K562 (cell line): ENCODE results near the gene MICALL2. TPM values are rescaled to one million over a fixed set of nuclear protein-coding genes. Genes with fewer than 3 reads are reported as not detected.

Source experiments
- BRCA1 ChIP-seq, 2 experiments: fragments of 450-650 bp in 1 of 2; sonication (generic) in 1 of 2; formaldehyde crosslinking in 1 of 2; IDR thresholded peaks; 2 replicates each; pipeline versions ENCODE4 v1.5.0 to v1.6.1; 2017 to 2020; ENCODE audit warnings: mild to moderate bottlenecking in 1 of 2, missing genetic modification reagents in 1 of 2
- ETV1 ChIP-seq: fragments of 450-650 bp; conservative IDR thresholded peaks from 2 replicates; pipeline ENCODE4 v1.6.1; 2016; ENCODE audit warnings: missing genetic modification characterization, control low read depth, low read depth, missing compliant biosample characterization
- ETV5 ChIP-seq: sonication (generic); formaldehyde crosslinking; IDR thresholded peaks from 2 replicates; pipeline ENCODE4 v1.4.0; 2020; ENCODE audit warnings: low read depth, mild to moderate bottlenecking, missing genetic modification reagents
- FOXA3 ChIP-seq, 2 experiments: fragments of 450-650 bp in 1 of 2; sonication (generic) in 1 of 2; formaldehyde crosslinking; IDR thresholded peaks in 1 of 2; conservative IDR thresholded peaks in 1 of 2; 2 replicates each; pipeline versions ENCODE4 v1.4.0 to v1.8.0; 2020 to 2022; ENCODE audit warnings: mild to moderate bottlenecking in 2 of 2, missing genetic modification reagents in 1 of 2
- HNRNPLL ChIP-seq: fragments of 200-400 bp; formaldehyde crosslinking; IDR thresholded peaks from 2 replicates; pipeline ENCODE4 v1.6.1; 2017; ENCODE audit warnings: low read length, low read depth, mild to moderate bottlenecking; ENCODE audit not compliant: poor library complexity, severe bottlenecking
- JUNB ChIP-seq: fragments of 450-650 bp; formaldehyde crosslinking; conservative IDR thresholded peaks from 2 replicates; pipeline ENCODE4 v1.4.0; 2020; ENCODE audit warnings: mild to moderate bottlenecking
- KHSRP ChIP-seq: fragments of 450-650 bp; IDR thresholded peaks from 2 replicates; pipeline ENCODE4 v1.6.1; 2017
- MAFF ChIP-seq: IDR thresholded peaks from 2 replicates; pipeline ENCODE4 v1.6.1; 2012; ENCODE audit warnings: low read length, improper control_type of control experiment
- MTA1 ChIP-seq: fragments of 450-650 bp; IDR thresholded peaks from 2 replicates; pipeline ENCODE4 v1.6.1; 2017; ENCODE audit warnings: borderline replicate concordance
- MYNN ChIP-seq, 2 experiments: sonication (generic); formaldehyde crosslinking in 1 of 2; IDR thresholded peaks; 2 replicates each; pipeline versions ENCODE4 v1.5.0 to v1.6.1; 2016 to 2020; ENCODE audit warnings: antibody characterized with exemption in 1 of 2, missing genetic modification reagents in 1 of 2
- PCBP1 ChIP-seq: fragments of 200-400 bp; formaldehyde crosslinking; IDR thresholded peaks from 2 replicates; pipeline ENCODE4 v1.6.1; 2018; ENCODE audit warnings: mild to moderate bottlenecking, low read depth, low read length; ENCODE audit not compliant: poor library complexity, severe bottlenecking
- PKNOX1 ChIP-seq: fragments of 450-650 bp; IDR thresholded peaks from 2 replicates; pipeline ENCODE4 v1.6.1; 2016
- RNF219 ChIP-seq: fragments of 250-450 bp; sonication (Bioruptor Pico); IDR thresholded peaks from 2 replicates; pipeline ENCODE4 v1.5.0; 2022; ENCODE audit warnings: mild to moderate bottlenecking
- SNIP1 ChIP-seq: fragments of 450-650 bp; IDR thresholded peaks from 2 replicates; pipeline ENCODE4 v1.7.1; 2017; ENCODE audit warnings: low read depth, mild to moderate bottlenecking
- TFE3 ChIP-seq: fragments of 450-650 bp; formaldehyde crosslinking; IDR thresholded peaks from 2 replicates; pipeline ENCODE4 v1.4.0; 2020; ENCODE audit warnings: mild to moderate bottlenecking, mixed read lengths
- TGIF2 ChIP-seq: sonication (generic); formaldehyde crosslinking; IDR thresholded peaks from 2 replicates; pipeline ENCODE4 v1.8.1; 2022; ENCODE audit warnings: mild to moderate bottlenecking, missing genetic modification reagents, moderate library complexity
- XRCC3 ChIP-seq: fragments of 450-650 bp; IDR thresholded peaks from 2 replicates; pipeline ENCODE4 v1.6.1; 2017; ENCODE audit warnings: mild to moderate bottlenecking, moderate library complexity
- ZBTB12 ChIP-seq: fragments of 250-450 bp; sonication (Bioruptor Pico); IDR thresholded peaks from 2 replicates; pipeline ENCODE4 v1.4.0; 2020
- ZNF12 ChIP-seq: sonication (generic); formaldehyde crosslinking; IDR thresholded peaks from 2 replicates; pipeline ENCODE4 v1.4.0; 2020; ENCODE audit warnings: mild to moderate bottlenecking, missing genetic modification reagents
- ZNF408 ChIP-seq: fragments of 250-450 bp; sonication (Bioruptor Pico); IDR thresholded peaks from 2 replicates; pipeline ENCODE4 v1.4.0; 2020; ENCODE audit warnings: low read depth, mild to moderate bottlenecking, moderate library complexity
- ZNF764 ChIP-seq: fragments of 250-450 bp; sonication (Bioruptor Pico); IDR thresholded peaks from 2 replicates; pipeline ENCODE4 v1.4.0; 2020; ENCODE audit warnings: low read depth, mild to moderate bottlenecking, moderate library complexity
- ZNF77 ChIP-seq: fragments of 250-450 bp; sonication (Bioruptor Pico); IDR thresholded peaks from 2 replicates; pipeline ENCODE4 v1.5.0; 2020
- polyA plus RNA-seq, 8 experiments: library from polyadenylated mRNA; depleted of rRNA in 4 of 8; stranded (reverse) in 5 of 8; unstranded in 3 of 8; fragments of >200 nt; fragmentation: Nextera tagmentation in 2 of 8; fragmentation: Illumina TruSeq in 1 of 8; extraction: Ambion mirVana in 2 of 8; extraction: Trizol in 1 of 8; gene quantifications; 2 replicates each; pipeline versions ENCODE4 v1.2.1 to v1.2.3, GENCODE V29; 2011 to 2014; ENCODE audit warnings: inconsistent platforms in 1 of 8, missing spikeins in 1 of 8
- total RNA-seq, 7 experiments: library from RNA; depleted of rRNA in 6 of 7; stranded (reverse); fragments of >200 nt in 6 of 7; fragmentation: Illumina TruSeq in 2 of 7; extraction: Trizol in 2 of 7; gene quantifications; 2 replicates each; pipeline versions ENCODE4 v1.2.1 to v1.2.3, GENCODE V29; 2011 to 2021; ENCODE audit warnings: low replicate concordance in 1 of 7

The MICALL2 gene
- total and polyA plus RNA-seq, 9 of the 15 experiments (the other 6 are each of a cell fraction or from before 2014, with no cell fraction given), result 1.8 to 103 (median 17.0) TPM

GRCh38 chr7:1458683-1459511, at the start of gene MICALL2 (continued):
- TF ChIP-seq MYNN (IDR thresholded peaks at IDR 0.05) (peak; percentile 37; the same call in 1 of the 2 replicates), MYNN (CRISPR knock-in tag; IDR thresholded peaks at IDR 0.05) (no peak), XRCC3 (no peak), TFE3 (CRISPR knock-in tag) (no peak), ZNF12 (CRISPR knock-in tag) (no peak), SNIP1 (no peak), PKNOX1 (no peak), ZNF408 (CRISPR knock-in tag) (no peak), KHSRP (no peak), JUNB (CRISPR knock-in tag) (no peak), MAFF (no peak), ZNF764 (no peak), HNRNPLL (no peak), ZBTB12 (CRISPR knock-in tag) (no peak), ETV5 (CRISPR knock-in tag) (no peak), PCBP1 (peak; percentile 24), ZNF77 (CRISPR knock-in tag) (no peak), FOXA3 (CRISPR knock-in tag; conservative IDR thresholded peaks at IDR 0.05 in 1 of 2, IDR thresholded peaks at IDR 0.05 in 1 of 2) (no peak), TGIF2 (no peak), RNF219 (CRISPR knock-in tag) (no peak), ETV1 (tag) (no peak), MTA1 (no peak), BRCA1 (IDR thresholded peaks at IDR 0.05) (no peak), BRCA1 (CRISPR knock-in tag; IDR thresholded peaks at IDR 0.05) (no peak)
